ENCODE measurements around the gene PUDP. TPM values are rescaled to one million over a fixed set of nuclear protein-coding genes. Genes with fewer than 3 reads are reported as not detected.

Gene PUDP
- total and polyA plus RNA-seq, 4 donors = 5.3 to 9.4 (median 6.8) TPM

GRCh38 chrX:7131621-7132020, 16.3 kb downstream of the PUDP start (continued):
- TF ChIP-seq REST (IDR thresholded peaks at IDR 0.05) (no peak), EGR1 (IDR thresholded peaks at IDR 0.05; ENCODE audit: low read depth in 2 of 2) (no peak)

- 87% methylated on average over 2 of the region's 2 CpGs for WGBS
- H3K9me3 ChIP-seq (ENCODE audit: control insufficient read depth in 4 of 4, low read length in 3 of 4) = no peaks in the 10 kb centered on the region
- no peak overlapping the region for H3K4me3 ChIP-seq (ENCODE audit: low read depth in 1 of 3, low read length in 3 of 3)
- no peaks in the 10 kb centered on the region for H3K27me3 ChIP-seq (ENCODE audit: control insufficient read depth in 4 of 4, insufficient read depth in 4 of 4, low read length in 3 of 4)
- no peaks in the 10 kb centered on the region for H3K36me3 ChIP-seq (ENCODE audit: control insufficient read depth in 4 of 4, insufficient read depth in 3 of 4, low read depth in 1 of 4, low read length in 3 of 4)
- no peak overlapping the region for H3K9ac ChIP-seq (ENCODE audit: low read depth in 1 of 2, low read length in 2 of 2)
- H3K4me1 ChIP-seq (ENCODE audit: control insufficient read depth in 4 of 4, insufficient read depth in 4 of 4, low read length in 3 of 4) = peaks cover 0 to 4% (median 4%) of the 10 kb centered on the region in 4 donors
- no peak overlapping the region for H3K27ac ChIP-seq (ENCODE audit: low read depth in 1 of 2, low read length in 2 of 2)
- no peak for DNase-seq (ENCODE audit: low spot score)
- TF ChIP-seq NR2F2 (IDR thresholded peaks at IDR 0.05) (no peak), FOXA2 (IDR thresholded peaks at IDR 0.05) (no peak), RXRA (IDR thresholded peaks at IDR 0.05) (no peak), FOXA1 (IDR thresholded peaks at IDR 0.05) (no peak), EGR1 (IDR thresholded peaks at IDR 0.05; ENCODE audit: low read depth in 2 of 2) (no peak), JUND (IDR thresholded peaks at IDR 0.05) (no peak), TAF1 (conservative IDR thresholded peaks at IDR 0.05) (no peak), HNF4A (conservative IDR thresholded peaks at IDR 0.05) (no peak), HNF4G (IDR thresholded peaks at IDR 0.05) (no peak)
Observed at GRCh38 chrX:7127056-7127455, 20.9 kb downstream of the PUDP start.

- Histone ChIP-seq H3K9ac (ENCODE audit: low read depth in 1 of 2, low read length in 2 of 2) (no peak overlapping the region), H3K4me3 (ENCODE audit: low read depth in 1 of 3, low read length in 3 of 3) (no peak overlapping the region), H3K36me3 (ENCODE audit: control insufficient read depth in 4 of 4, insufficient read depth in 3 of 4, low read depth in 1 of 4, low read length in 3 of 4) (no peaks in the 10 kb centered on the region), H3K27ac (ENCODE audit: low read depth in 1 of 2, low read length in 2 of 2) (peak overlapping the region in 1 of 2 donors; percentile 59), H3K9me3 (ENCODE audit: control insufficient read depth in 4 of 4, low read length in 3 of 4) (no peaks in the 10 kb centered on the region), H3K4me1 (ENCODE audit: control insufficient read depth in 4 of 4, insufficient read depth in 4 of 4, low read length in 3 of 4) (peaks cover 4 to 20% (median 10%) of the 10 kb centered on the region in 4 donors), H3K27me3 (ENCODE audit: control insufficient read depth in 4 of 4, insufficient read depth in 4 of 4, low read length in 3 of 4) (no peaks in the 10 kb centered on the region)
- TF ChIP-seq RAD21 (IDR thresholded peaks at IDR 0.05) = no peak
- no peak for TF ChIP-seq MAX (IDR thresholded peaks at IDR 0.05)
- no peak for TF ChIP-seq RXRA (IDR thresholded peaks at IDR 0.05)
- TF ChIP-seq REST (IDR thresholded peaks at IDR 0.05) = no peak
- TF ChIP-seq JUND (IDR thresholded peaks at IDR 0.05) = no peak
- TF ChIP-seq ATF3 (IDR thresholded peaks at IDR 0.05) = no peak
- no peak for TF ChIP-seq ZBTB33 (IDR thresholded peaks at IDR 0.05)
- TF ChIP-seq FOXA1 (IDR thresholded peaks at IDR 0.05) = no peak
- no peak for TF ChIP-seq HNF4G (IDR thresholded peaks at IDR 0.05)
- no peak for TF ChIP-seq EGR1 (IDR thresholded peaks at IDR 0.05; ENCODE audit: low read depth in 2 of 2)
- no peak for TF ChIP-seq TAF1 (conservative IDR thresholded peaks at IDR 0.05)
- no peak for TF ChIP-seq NR2F2 (IDR thresholded peaks at IDR 0.05)
- TF ChIP-seq HNF4A (conservative IDR thresholded peaks at IDR 0.05) = no peak
- TF ChIP-seq FOXA2 (IDR thresholded peaks at IDR 0.05) = no peak
- no peak for TF ChIP-seq YY1 (IDR thresholded peaks at IDR 0.05)
- DNase-seq (ENCODE audit: low spot score) = no peak
- 33% methylated on average over 2 of the region's 2 CpGs for WGBS
Observed at GRCh38 chrX:7120878-7121219, 27.1 kb downstream of the PUDP start.

Data from liver (tissue), 9 donors.